ENCODE data around the gene ZNF799.
A peak's percentile ranks its signal among the peaks of the same experiment; 100 is the strongest.
"Not testable (repeated sequence)": the region's sequence is repeated elsewhere in the genome, so short reads cannot be mapped to it uniquely, and the experiment has no call there.

The ZNF799 gene

GRCh38 chr19:12411893-12412292, 10.8 kb upstream of the ZNF799 start:
- WGBS (ENCODE audit: insufficient coverage, insufficient read length) = no CpG with 5 or more reads among the region's 2 CpGs
- Histone ChIP-seq H3K27me3 (ENCODE audit: control insufficient read depth, insufficient read depth, low read length) (no peaks in the 10 kb centered on the region), H3K9me3 (ENCODE audit: control insufficient read depth, insufficient read depth, low read length) (no peaks in the 10 kb centered on the region), H3K4me1 (ENCODE audit: control insufficient read depth, insufficient read depth, low read length) (no peaks in the 10 kb centered on the region), H3K36me3 (ENCODE audit: control insufficient read depth, insufficient read depth, low read length) (no peaks in the 10 kb centered on the region), H3K27ac (ENCODE audit: low read length) (no peak overlapping the region), H3K4me3 (ENCODE audit: low read length) (no peak overlapping the region)
- DNase-seq (ENCODE audit: low read depth, low spot score) = no peak

GRCh38 chr19:12399901-12400632, 1.0 kb downstream of the ZNF799 start:
- not testable (repeated sequence) for DNase-seq (ENCODE audit: low read depth, low spot score); H3K36me3 ChIP-seq (ENCODE audit: control insufficient read depth, insufficient read depth, low read length); H3K4me1 ChIP-seq (ENCODE audit: control insufficient read depth, insufficient read depth, low read length); H3K27ac ChIP-seq (ENCODE audit: low read length); H3K27me3 ChIP-seq (ENCODE audit: control insufficient read depth, insufficient read depth, low read length); H3K9me3 ChIP-seq (ENCODE audit: control insufficient read depth, insufficient read depth, low read length)
- no CpG with 5 or more reads among the region's 23 CpGs for WGBS (ENCODE audit: insufficient coverage, insufficient read length)
- peak overlapping the region; percentile 87; the same call in 1 of the 2 replicates for H3K4me3 ChIP-seq (ENCODE audit: low read length)

- H3K27ac ChIP-seq (ENCODE audit: low read length); H3K27me3 ChIP-seq (ENCODE audit: control insufficient read depth, insufficient read depth, low read length); H3K9me3 ChIP-seq (ENCODE audit: control insufficient read depth, insufficient read depth, low read length); H3K4me3 ChIP-seq (ENCODE audit: low read length); DNase-seq (ENCODE audit: low read depth, low spot score); H3K4me1 ChIP-seq (ENCODE audit: control insufficient read depth, insufficient read depth, low read length); H3K36me3 ChIP-seq (ENCODE audit: control insufficient read depth, insufficient read depth, low read length): not testable (repeated sequence)
- WGBS (ENCODE audit: insufficient coverage, insufficient read length) = no CpG with 5 or more reads among the region's 6 CpGs
These were observed 9.9 kb downstream of the ZNF799 start for GRCh38 chr19:12391148-12391547.

- H3K36me3 ChIP-seq (ENCODE audit: control insufficient read depth, insufficient read depth, low read length); DNase-seq (ENCODE audit: low read depth, low spot score): not testable (repeated sequence)
These were observed 14.7 kb downstream of the ZNF799 start for GRCh38 chr19:12386365-12386764.

GRCh38 chr19:12380444-12380737, 20.7 kb downstream of the ZNF799 start:
- H3K36me3 ChIP-seq (ENCODE audit: control insufficient read depth, insufficient read depth, low read length) = no peaks in the 10 kb centered on the region
- no peak for DNase-seq (ENCODE audit: low read depth, low spot score)
- no peaks in the 10 kb centered on the region for H3K27me3 ChIP-seq (ENCODE audit: control insufficient read depth, insufficient read depth, low read length)
- no peaks in the 10 kb centered on the region for H3K4me1 ChIP-seq (ENCODE audit: control insufficient read depth, insufficient read depth, low read length)
- no peaks in the 10 kb centered on the region for H3K9me3 ChIP-seq (ENCODE audit: control insufficient read depth, insufficient read depth, low read length)
- WGBS (ENCODE audit: insufficient coverage, insufficient read length) = no CpG with 5 or more reads among the region's 2 CpGs
- H3K4me3 ChIP-seq (ENCODE audit: low read length) = no peak overlapping the region
- no peak overlapping the region for H3K27ac ChIP-seq (ENCODE audit: low read length)

More at GRCh38 chr19:12386365-12386764, 14.7 kb downstream of the ZNF799 start:
- H3K9me3 ChIP-seq (ENCODE audit: control insufficient read depth, insufficient read depth, low read length); H3K27ac ChIP-seq (ENCODE audit: low read length); H3K4me1 ChIP-seq (ENCODE audit: control insufficient read depth, insufficient read depth, low read length); H3K27me3 ChIP-seq (ENCODE audit: control insufficient read depth, insufficient read depth, low read length); H3K4me3 ChIP-seq (ENCODE audit: low read length): not testable (repeated sequence)
- WGBS (ENCODE audit: insufficient coverage, insufficient read length) = no CpG with 5 or more reads among the region's 2 CpGs

- Histone ChIP-seq H3K36me3 (ENCODE audit: control insufficient read depth, insufficient read depth, low read length) (no peaks in the 10 kb centered on the region), H3K9me3 (ENCODE audit: control insufficient read depth, insufficient read depth, low read length) (no peaks in the 10 kb centered on the region), H3K27me3 (ENCODE audit: control insufficient read depth, insufficient read depth, low read length) (no peaks in the 10 kb centered on the region), H3K4me1 (ENCODE audit: control insufficient read depth, insufficient read depth, low read length) (no peaks in the 10 kb centered on the region), H3K27ac (ENCODE audit: low read length) (no peak overlapping the region), H3K4me3 (ENCODE audit: low read length) (no peak overlapping the region)
- WGBS (ENCODE audit: insufficient coverage, insufficient read length) = no CpG with 5 or more reads among the region's 5 CpGs
- no peak for DNase-seq (ENCODE audit: low read depth, low spot score)
These were observed 21.2 kb downstream of the ZNF799 start for GRCh38 chr19:12379732-12380443.

- Histone ChIP-seq H3K4me1 (ENCODE audit: control insufficient read depth, insufficient read depth, low read length) (no peaks in the 10 kb centered on the region), H3K27me3 (ENCODE audit: control insufficient read depth, insufficient read depth, low read length) (no peaks in the 10 kb centered on the region), H3K9me3 (ENCODE audit: control insufficient read depth, insufficient read depth, low read length) (no peaks in the 10 kb centered on the region), H3K4me3 (ENCODE audit: low read length) (no peak overlapping the region), H3K36me3 (ENCODE audit: control insufficient read depth, insufficient read depth, low read length) (no peaks in the 10 kb centered on the region), H3K27ac (ENCODE audit: low read length) (no peak overlapping the region)
- no peak for DNase-seq (ENCODE audit: low read depth, low spot score)
- WGBS (ENCODE audit: insufficient coverage, insufficient read length) = no CpG with 5 or more reads among the region's 1 CpG
These were observed 27.0 kb downstream of the ZNF799 start for GRCh38 chr19:12374026-12374425.

GRCh38 chr19:12365236-12366162, 35.6 kb downstream of the ZNF799 start, which contains the start of gene ZNF442:
TSS of gene ZNF442 (minus strand) at chr19:12365683. CDS start at chr19:12363631, 2,052 bp downstream.
- Histone ChIP-seq H3K4me1 (ENCODE audit: control insufficient read depth, insufficient read depth, low read length) (0 out of 2 replicates have a peak, but pooled peaks cover 1% of the 10 kb centered on the region), H3K36me3 (ENCODE audit: control insufficient read depth, insufficient read depth, low read length) (no peaks in the 10 kb centered on the region), H3K27me3 (ENCODE audit: control insufficient read depth, insufficient read depth, low read length) (peaks cover 1% of the 10 kb centered on the region; the same call in 1 of the 2 replicates), H3K4me3 (ENCODE audit: low read length) (peak within 1 kb of the TSS; percentile 74; the same call in 1 of the 2 replicates), H3K9me3 (ENCODE audit: control insufficient read depth, insufficient read depth, low read length) (no peaks in the 10 kb centered on the region; the same call in 1 of the 2 replicates), H3K27ac (ENCODE audit: low read length) (no peak within 1 kb of the TSS)
- no CpG with 5 or more reads among the region's 51 CpGs for WGBS (ENCODE audit: insufficient coverage, insufficient read length)
- DNase-seq (ENCODE audit: low read depth, low spot score) = peak; percentile 96

- DNase-seq (ENCODE audit: low read depth, low spot score) = no peak
- Histone ChIP-seq H3K9me3 (ENCODE audit: control insufficient read depth, insufficient read depth, low read length) (no peaks in the 10 kb centered on the region; the same call in 1 of the 2 replicates), H3K27me3 (ENCODE audit: control insufficient read depth, insufficient read depth, low read length) (peaks cover 1% of the 10 kb centered on the region; the same call in 1 of the 2 replicates), H3K27ac (ENCODE audit: low read length) (no peak overlapping the region), H3K4me1 (ENCODE audit: control insufficient read depth, insufficient read depth, low read length) (0 out of 2 replicates have a peak, but pooled peaks cover 1% of the 10 kb centered on the region), H3K36me3 (ENCODE audit: control insufficient read depth, insufficient read depth, low read length) (no peaks in the 10 kb centered on the region), H3K4me3 (ENCODE audit: low read length) (peak overlapping the region; percentile 74; the same call in 1 of the 2 replicates)
- no CpG with 5 or more reads among the region's 28 CpGs for WGBS (ENCODE audit: insufficient coverage, insufficient read length)
These were observed 36.5 kb downstream of the ZNF799 start for GRCh38 chr19:12364391-12365235.

All from iPS DF 6.9 (cell line).